DND-41 (cell line): Measurements from ENCODE around the gene PACRG.

Experiments
- ATAC-seq: fragments of 200-7000 bp; cut with Tn5 transposase; 3 replicates; pipeline ENCODE4 v1.9.1; 2021; ENCODE audit warnings: low read depth; ENCODE audit not compliant: insufficient read depth
- DNase-seq: peaks from one replicate; pipeline ENCODE4 v3.0.0-alpha.2; 2020
- H2AFZ ChIP-seq: 2 replicates; pipeline ENCODE4 v1.6.0; 2012; ENCODE audit warnings: low read depth, low read length
- H3K27ac ChIP-seq: 2 replicates; pipeline ENCODE4 v1.5.1; 2012; ENCODE audit warnings: low read length, inconsistent platforms
- H3K27me3 ChIP-seq: fragments of 200-600 bp; sonication (generic); 2 replicates; pipeline ENCODE4 v1.6.0; 2012; ENCODE audit warnings: low read length, mild to moderate bottlenecking, inconsistent platforms; ENCODE audit not compliant: insufficient read depth, poor library complexity
- H3K36me3 ChIP-seq: 2 replicates; pipeline ENCODE4 v1.5.1; 2012; ENCODE audit warnings: low read length, inconsistent platforms; ENCODE audit not compliant: insufficient read depth
- H3K4me1 ChIP-seq: 2 replicates; pipeline ENCODE4 v1.5.1; 2012; ENCODE audit warnings: mild to moderate bottlenecking, low read length; ENCODE audit not compliant: insufficient read depth
- H3K4me2 ChIP-seq: 2 replicates; pipeline ENCODE4 v1.6.0; 2012; ENCODE audit warnings: mild to moderate bottlenecking, moderate library complexity, low read length, inconsistent platforms; ENCODE audit not compliant: insufficient read depth
- H3K4me3 ChIP-seq, 2 experiments: fragments of 200-600 bp in 1 of 2; shearing (Covaris generic) in 1 of 2; 2 replicates each; pipeline ENCODE4 v1.5.1; 2012 to 2016; ENCODE audit warnings: inconsistent platforms in 2 of 2, low read length in 2 of 2, mild to moderate bottlenecking in 2 of 2, low read depth in 1 of 2, moderate library complexity in 1 of 2
- H3K79me2 ChIP-seq: 2 replicates; pipeline ENCODE4 v1.6.0; 2012; ENCODE audit warnings: low read length, inconsistent platforms; ENCODE audit not compliant: insufficient read depth
- H3K9ac ChIP-seq: 2 replicates; pipeline ENCODE4 v1.6.0; 2012; ENCODE audit warnings: low read depth, mild to moderate bottlenecking, inconsistent platforms, low read length, moderate library complexity
- H3K9me3 ChIP-seq: 2 replicates; pipeline ENCODE4 v1.5.1; 2012; ENCODE audit warnings: low read length, moderate library complexity, mild to moderate bottlenecking, inconsistent platforms; ENCODE audit not compliant: insufficient read depth, severe bottlenecking
- H4K20me1 ChIP-seq: 2 replicates; pipeline ENCODE4 v1.6.0; 2012; ENCODE audit warnings: low read length; ENCODE audit not compliant: insufficient read depth
- CTCF ChIP-seq: IDR thresholded peaks from 2 replicates; pipeline ENCODE4 v1.5.1; 2012; ENCODE audit warnings: borderline replicate concordance, low read length, moderate library complexity, mild to moderate bottlenecking; ENCODE audit not compliant: poor library complexity, severe bottlenecking; ENCODE audit errors: extremely low read depth
- EZH2 ChIP-seq: IDR thresholded peaks from 3 replicates; pipeline ENCODE4 v1.6.1; 2012; ENCODE audit warnings: borderline replicate concordance, low read depth, mild to moderate bottlenecking, moderate library complexity, low read length, inconsistent platforms; ENCODE audit not compliant: severe bottlenecking

Gene PACRG

GRCh38 chr6:163098827-163099479 is 371.2 kb downstream of the PACRG start:
- ATAC-seq (no peak), DNase-seq (no peak)
- Histone ChIP-seq H2AFZ (no peak overlapping the region), H3K9ac (no peak overlapping the region), H3K9me3 (no peaks in the 10 kb centered on the region), H3K79me2 (no peaks in the 10 kb centered on the region), H3K36me3 (no peaks in the 10 kb centered on the region), H3K4me1 (no peaks in the 10 kb centered on the region), H3K4me3 (no peak overlapping the region), H3K27me3 (no peaks in the 10 kb centered on the region), H4K20me1 (no peaks in the 10 kb centered on the region), H3K4me2 (no peak overlapping the region), H3K27ac (no peak overlapping the region)
- TF ChIP-seq CTCF, result no peak
- no peak for TF ChIP-seq EZH2

GRCh38 chr6:163099621-163100171 is 371.9 kb downstream of the PACRG start:
- Histone ChIP-seq H3K27me3 (no peaks in the 10 kb centered on the region), H3K4me2 (no peak overlapping the region), H3K4me3 (no peak overlapping the region), H3K4me1 (no peaks in the 10 kb centered on the region), H3K9me3 (no peaks in the 10 kb centered on the region), H2AFZ (no peak overlapping the region), H3K27ac (no peak overlapping the region), H4K20me1 (no peaks in the 10 kb centered on the region), H3K79me2 (no peaks in the 10 kb centered on the region), H3K9ac (no peak overlapping the region), H3K36me3 (no peaks in the 10 kb centered on the region)
- no peak for DNase-seq
- no peak for ATAC-seq
- TF ChIP-seq EZH2 (no peak), CTCF (no peak)

- Histone ChIP-seq H3K79me2 (no peaks in the 10 kb centered on the region), H3K4me1 (no peaks in the 10 kb centered on the region), H3K9me3 (no peaks in the 10 kb centered on the region), H3K9ac (no peak overlapping the region), H3K27me3 (no peaks in the 10 kb centered on the region), H3K4me3 (no peak overlapping the region), H3K4me2 (no peak overlapping the region), H4K20me1 (no peaks in the 10 kb centered on the region), H3K36me3 (no peaks in the 10 kb centered on the region), H2AFZ (no peak overlapping the region), H3K27ac (no peak overlapping the region)
- no peak for TF ChIP-seq EZH2
- TF ChIP-seq CTCF, result no peak
- ATAC-seq, result no peak
- DNase-seq, result no peak
These were observed 372.5 kb downstream of the PACRG start for GRCh38 chr6:163100259-163100658.
